Medulla oblongata (tissue), 1 donor: ENCODE data around the gene TRIM15.
"Not testable (repeated sequence)": the region's sequence is repeated elsewhere in the genome, so short reads cannot be mapped to it uniquely, and the experiment has no call there.

Experiments used
- DNase-seq: peaks from one replicate; pipeline ENCODE4 v3.0.0-alpha.2; 2015; ENCODE audit errors: extremely low spot score

The TRIM15 gene

DNA sequence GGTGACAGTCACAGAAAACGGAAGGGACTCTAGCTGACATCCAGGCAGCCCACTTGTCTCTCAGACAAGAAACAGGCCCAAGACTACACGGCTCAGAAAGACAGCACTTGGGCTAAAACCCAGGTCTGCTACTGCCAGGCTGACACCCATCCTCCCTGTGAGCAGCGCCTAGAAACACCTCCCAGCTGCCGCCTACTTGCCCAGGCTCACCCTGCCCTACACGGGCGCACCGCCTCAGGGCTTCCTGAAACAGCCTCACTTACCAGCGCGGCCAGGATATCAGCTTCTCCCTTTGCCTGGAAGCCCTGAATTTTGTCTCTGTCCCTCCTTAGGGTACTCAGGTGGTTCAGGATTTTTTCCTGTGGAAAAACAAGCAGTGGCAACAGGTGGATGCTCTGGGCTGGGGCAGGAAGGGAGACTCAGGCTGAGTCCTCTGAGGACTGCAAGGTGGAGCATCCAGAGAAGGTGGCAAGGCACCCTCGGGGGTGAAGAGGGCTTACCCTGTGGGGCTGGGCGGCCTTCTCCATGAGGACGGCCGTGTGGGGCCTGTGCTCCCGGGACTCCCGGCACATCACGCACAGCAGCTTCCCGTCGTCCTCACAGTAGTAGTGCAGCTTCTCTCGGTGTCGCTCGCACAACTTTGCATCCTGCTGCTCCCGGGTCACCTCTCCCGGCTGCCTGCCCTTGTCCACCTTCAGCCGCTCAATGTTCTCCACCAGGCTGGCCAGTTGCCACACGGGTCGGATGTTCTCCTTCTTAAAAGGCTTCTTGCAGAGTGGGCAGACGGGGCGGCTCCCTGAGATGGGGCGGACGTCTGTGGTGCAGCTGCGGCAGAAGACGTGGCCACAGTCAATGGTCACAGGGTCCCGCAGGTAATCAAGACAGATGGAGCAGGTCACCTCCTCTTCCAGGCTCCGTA is 35.1 kb downstream of the TRIM15 start:
- no peak for DNase-seq

DNA sequence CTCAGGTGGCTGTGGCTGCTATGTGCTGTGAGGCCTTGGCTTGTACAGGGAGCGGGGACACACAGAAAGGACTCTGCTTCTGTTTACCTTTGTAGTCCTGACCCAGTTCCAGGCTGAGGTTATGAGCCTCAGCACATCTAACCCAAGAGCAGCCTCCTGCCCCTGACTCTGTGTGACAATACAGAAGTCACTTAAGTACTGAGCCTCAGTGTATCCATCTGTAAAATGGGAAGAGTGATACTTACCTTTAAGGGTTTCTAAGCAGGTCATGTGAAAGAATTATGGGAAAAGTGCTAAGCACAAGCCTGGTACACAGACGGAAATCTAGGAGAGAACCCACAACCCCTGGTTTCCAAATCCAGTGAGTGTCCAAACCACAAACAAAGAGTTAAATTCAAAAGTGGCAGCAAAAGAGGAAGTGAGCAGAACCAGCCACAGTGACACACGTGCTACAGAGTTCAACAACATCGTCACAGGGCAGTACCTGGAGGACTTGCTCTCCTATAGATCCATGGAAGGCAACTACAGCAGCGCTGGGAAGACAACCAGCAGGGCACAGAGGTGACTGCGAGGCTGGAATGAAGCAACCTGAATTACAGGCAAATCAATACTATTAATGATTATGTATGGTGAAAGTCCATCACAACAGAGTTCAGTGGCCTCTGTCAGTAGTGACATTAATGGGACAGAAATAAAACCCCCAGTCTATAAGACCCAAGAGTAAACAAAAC is 37.4 kb downstream of the TRIM15 start:
- no peak for DNase-seq

GRCh38 chr6:30202366-30202765 is 39.0 kb downstream of the TRIM15 start:
- DNase-seq, result no peak

DNA sequence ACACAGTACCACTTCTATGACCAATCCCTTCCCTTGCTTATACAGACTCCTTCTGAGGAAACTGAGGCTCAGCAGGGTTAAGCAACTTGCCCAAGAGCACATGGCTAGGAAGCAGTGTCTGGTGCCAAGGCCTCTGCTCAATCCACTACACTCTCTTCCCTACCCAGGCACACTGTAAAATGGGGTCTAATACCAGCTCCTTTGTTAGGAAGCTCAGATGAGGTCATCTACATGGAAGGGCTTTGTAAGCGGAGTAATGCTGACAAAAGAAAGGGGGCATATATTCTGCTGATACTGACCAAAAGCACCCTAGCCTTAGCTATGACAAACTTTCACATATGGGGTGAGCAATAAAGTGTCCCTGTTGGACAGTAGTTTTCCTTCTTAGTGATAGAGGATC is 40.8 kb downstream of the TRIM15 start:
- DNase-seq, result peak; percentile 33

GRCh38 chr6:30206152-30206551 is 42.8 kb downstream of the TRIM15 start:
- no peak for DNase-seq

DNA sequence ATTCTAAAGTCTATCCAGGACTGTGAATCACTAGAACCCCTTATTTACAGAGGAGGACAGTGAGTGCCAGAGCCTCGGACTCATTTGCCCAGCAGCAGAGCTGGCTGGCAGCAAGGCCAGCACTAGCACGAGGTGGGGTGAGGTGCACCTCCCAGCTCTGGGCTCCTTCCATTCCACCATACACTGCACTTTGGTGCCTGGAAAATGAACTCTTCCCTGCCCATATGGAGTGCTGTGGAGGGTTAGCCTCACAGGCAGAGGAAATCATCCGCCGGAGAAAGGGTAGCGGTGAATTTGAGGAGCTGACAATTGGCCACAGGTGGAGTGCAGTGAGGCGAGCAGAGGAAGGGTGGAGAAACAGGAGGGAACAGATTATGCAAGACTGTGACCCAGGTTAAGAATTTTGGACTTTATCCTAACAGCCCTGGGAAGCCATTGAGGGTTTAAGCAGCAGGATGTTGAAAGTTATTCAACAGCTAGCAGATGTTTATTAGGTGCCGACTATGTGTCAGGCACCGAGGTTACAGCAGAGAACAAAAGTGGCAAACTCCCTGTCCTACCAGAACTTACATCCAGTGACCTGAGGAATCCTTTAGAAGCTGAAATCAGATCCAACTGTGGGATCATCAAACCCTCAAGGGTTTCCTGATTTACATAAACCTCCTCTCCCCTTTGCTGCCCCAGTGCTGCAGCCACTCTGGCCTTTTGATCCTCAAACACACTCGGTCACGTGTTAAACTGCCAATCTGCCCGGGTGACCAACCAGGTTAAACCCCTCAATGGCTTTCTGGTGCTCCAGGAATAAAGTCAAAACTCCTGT is 43.7 kb downstream of the TRIM15 start:
- peak; percentile 27 for DNase-seq

DNA sequence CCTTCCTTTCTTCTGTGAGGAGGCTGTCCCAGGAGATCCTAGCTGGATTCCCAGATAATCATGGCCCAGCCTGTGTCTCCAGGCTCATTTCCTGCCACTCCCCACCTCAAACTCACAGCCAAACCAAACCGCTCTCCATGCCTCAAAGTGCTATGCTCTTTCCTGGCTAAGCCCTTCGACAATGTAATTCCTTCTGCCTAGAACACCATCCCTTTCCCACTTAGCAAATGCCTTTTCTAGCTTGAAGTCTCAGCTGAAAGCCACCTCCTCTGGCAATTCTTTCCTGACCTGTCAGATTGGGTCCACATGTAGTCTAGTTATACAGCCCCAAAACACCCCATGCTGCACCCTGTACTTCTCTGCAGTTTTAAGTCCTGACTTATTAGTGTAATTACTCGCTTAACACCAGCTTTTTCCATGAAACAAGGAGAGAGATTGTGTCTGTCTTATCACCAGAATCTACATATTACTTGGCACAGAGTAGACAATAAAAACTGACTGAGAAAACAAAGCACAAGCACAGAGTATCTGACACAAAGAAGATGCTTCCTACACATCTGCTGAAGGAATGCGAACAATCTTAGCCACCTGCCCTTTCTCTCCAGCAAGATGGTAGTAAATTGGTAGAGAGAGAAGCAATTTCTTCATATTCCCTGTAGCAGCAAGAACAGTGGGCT is 44.4 kb downstream of the TRIM15 start:
- no peak for DNase-seq

GRCh38 chr6:30211306-30211705 is 48.0 kb downstream of the TRIM15 start:
- DNase-seq, result no peak

- DNase-seq, result no peak
These were observed 48.6 kb downstream of the TRIM15 start for GRCh38 chr6:30211899-30212298.

DNA sequence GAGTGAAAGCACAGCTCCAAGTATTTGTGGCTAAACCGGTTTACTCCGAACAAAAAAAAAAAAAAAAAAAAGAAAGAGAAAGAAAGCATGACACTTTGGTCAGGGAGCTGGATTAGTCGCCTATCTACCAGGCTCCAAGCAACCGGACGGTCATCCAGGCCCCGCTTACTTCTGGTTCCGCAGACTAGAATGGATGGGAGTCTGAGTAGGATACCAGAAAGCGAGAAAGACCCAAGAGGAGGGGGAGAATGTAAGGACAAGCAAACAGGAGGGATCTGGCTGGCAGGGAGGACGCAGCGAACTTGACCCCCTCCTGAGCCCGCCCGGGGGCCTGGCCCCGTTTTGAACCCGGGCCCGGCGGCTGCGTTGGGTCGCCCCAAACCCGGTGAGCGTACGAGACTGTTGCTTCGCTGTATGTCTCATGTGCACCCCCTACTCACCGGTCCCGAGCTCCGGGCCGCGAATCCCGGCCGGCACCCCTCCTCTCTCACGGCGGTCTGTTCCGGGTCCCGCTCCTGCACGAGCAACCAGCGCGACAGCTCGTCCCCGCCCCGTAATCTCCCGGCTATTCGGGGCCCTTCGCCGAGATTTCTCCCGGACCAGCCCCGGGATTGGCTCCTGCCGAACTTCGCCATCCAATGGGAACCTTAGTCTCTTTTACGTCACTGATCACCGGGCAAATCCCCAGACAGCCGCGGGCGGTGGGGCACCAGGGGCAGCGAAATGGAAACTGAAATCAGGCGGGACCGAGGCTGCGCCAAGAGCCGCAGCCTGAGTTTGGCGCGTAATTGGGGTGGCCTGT is 49.7 kb downstream of the TRIM15 start, which contains the start of gene TRIM26:
Gene TRIM26, minus strand, starts transcription at position 542 of the 802 bp plus-strand sequence. CDS start 14,303 bp downstream, outside the sequence.
- DNase-seq, result peak; percentile 99

- DNase-seq, result no peak
These were observed 50.3 kb downstream of the TRIM15 start for GRCh38 chr6:30213667-30213956.

GRCh38 chr6:30213957-30214656 is 50.8 kb downstream of the TRIM15 start:
- DNase-seq, result peak; percentile 83

- no peak for DNase-seq
These were observed 51.3 kb downstream of the TRIM15 start for GRCh38 chr6:30214657-30214982.

DNA sequence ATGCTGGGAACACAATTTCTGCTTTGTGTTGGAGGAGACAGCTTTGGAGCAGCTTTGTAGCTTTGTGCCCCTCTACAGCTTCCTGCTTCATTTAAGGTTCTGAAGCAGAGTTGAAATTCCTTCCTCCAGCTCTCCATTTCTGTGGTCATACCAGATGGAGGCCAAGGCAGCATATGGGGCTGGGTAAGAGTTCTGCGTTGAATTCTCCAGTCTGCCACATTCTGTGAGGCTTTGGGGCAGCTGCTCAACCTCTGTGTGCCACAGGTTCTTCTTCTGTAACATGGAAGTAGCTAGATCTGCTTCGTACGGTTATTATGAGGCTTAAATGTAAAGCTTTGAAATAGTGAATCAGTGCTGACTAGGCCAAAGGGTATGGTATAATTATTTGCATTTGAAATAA is 52.8 kb downstream of the TRIM15 start:
- DNase-seq, result no peak

- DNase-seq, result peak; percentile 69
These were observed 55.9 kb downstream of the TRIM15 start for GRCh38 chr6:30219244-30219643.

DNA sequence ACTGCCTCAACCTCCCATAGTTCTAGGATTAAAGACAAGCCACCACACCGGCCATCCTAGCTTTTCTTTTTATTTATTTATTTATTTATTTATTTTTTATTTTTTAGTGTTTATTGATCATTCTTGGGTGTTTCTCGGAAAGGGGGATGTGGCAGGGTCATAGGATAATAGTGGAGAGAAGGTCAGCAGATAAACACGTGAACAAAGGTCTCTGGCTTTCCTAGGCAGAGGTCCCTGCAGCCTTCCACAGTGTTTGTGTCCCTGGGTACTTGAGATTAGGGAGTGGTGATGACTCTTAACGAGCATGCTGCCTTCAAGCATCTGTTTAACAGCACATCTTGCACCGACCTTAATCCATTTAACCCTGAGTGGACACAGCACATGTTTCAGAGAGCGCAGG is 58.0 kb downstream of the TRIM15 start:
- DNase-seq, result not testable (repeated sequence)

DNA sequence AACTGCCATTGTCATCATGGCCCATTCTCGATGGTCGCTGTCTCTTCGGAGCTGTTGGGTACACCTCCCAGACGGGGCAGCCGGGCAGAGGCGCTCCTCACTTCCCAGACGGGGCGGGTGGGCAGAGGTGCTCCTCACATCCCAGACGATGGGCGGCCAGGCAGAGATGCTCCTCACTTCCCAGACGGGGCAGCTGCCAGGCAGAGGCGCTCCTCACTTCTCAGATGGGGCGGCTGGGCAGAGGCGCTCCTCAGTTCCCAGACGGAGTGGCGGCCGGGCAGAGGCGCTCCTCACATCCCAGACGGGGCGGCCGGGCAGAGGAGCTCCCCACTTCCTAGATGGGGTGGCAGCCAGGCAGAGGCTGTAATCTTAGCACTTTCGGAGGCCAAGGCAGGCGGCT is 58.6 kb downstream of the TRIM15 start:
- not testable (repeated sequence) for DNase-seq
